T-helper 17 cell (primary cell): ENCODE measurements around the gene SPATS1. TPM values are rescaled to one million over a fixed set of nuclear protein-coding genes. Genes with fewer than 3 reads are reported as not detected.

ENCODE experiments used
- ATAC-seq: fragments of 150-1000 bp; cut with Tn5 transposase; 2 replicates; pipeline ENCODE4 v1.10.0; 2021; ENCODE audit warnings: mild to moderate bottlenecking, moderate library complexity
- DNase-seq, 3 donors: peaks; one replicate each; pipeline versions ENCODE4 v3.0.0 to v3.0.0-alpha.2; 2020 to 2021
- H3K9me3 ChIP-seq: one replicate; pipeline ENCODE4 v1.7.0; 2013; ENCODE audit warnings: low read length, mild to moderate bottlenecking; ENCODE audit not compliant: control insufficient read depth, poor library complexity, severe bottlenecking
- H3K27ac Mint-ChIP-seq: one replicate; pipeline ENCODE4 v1.8.0; 2022; ENCODE audit warnings: mild to moderate bottlenecking, moderate library complexity, mixed read lengths
- H3K27me3 Mint-ChIP-seq: one replicate; pipeline ENCODE4 v1.8.0; 2022; ENCODE audit warnings: mixed read lengths
- H3K36me3 Mint-ChIP-seq: one replicate; pipeline ENCODE4 v1.8.0; 2022; ENCODE audit warnings: low read depth, mixed read lengths
- H3K4me1 Mint-ChIP-seq: one replicate; pipeline ENCODE4 v1.8.0; 2022; ENCODE audit warnings: mild to moderate bottlenecking, mixed read lengths
- H3K4me3 Mint-ChIP-seq: one replicate; pipeline ENCODE4 v1.8.0; 2022; ENCODE audit warnings: mild to moderate bottlenecking, moderate library complexity, mixed read lengths
- total RNA-seq, 4 donors: library from RNA in 2 of 4; stranded (reverse) in 2 of 4; gene quantifications; one replicate each; pipeline ENCODE4 v1.2.3 and lab custom pipeline; 2022 to 2026

Gene SPATS1
- total RNA-seq, 2 donors from 2014 or later, result not detected

DNA sequence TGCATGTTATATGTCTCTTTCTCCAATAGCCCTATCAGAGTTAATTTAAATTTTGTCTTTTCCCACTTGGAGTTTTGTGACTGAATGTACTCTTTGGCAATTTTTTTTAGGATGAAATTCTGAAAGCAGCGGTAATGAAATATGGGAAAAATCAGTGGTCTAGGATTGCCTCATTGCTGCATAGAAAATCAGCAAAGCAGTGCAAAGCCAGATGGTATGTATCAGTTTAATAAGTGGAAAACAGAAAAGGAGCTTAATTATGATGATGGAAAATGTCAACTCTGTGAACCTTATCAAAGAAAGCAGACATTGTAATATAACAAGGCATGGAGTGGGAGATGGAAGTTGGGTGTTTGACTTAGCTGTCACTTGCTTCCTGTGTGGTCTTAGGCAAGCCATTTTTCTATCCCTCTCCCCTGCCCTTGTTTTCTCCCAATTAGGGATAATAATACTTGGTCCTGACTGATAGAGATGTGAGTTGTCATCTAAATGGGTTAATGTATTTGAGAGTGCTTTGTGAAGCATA is 47.8 kb downstream of the SPATS1 start:
- Mint-ChIP-seq H3K36me3 (peaks cover 3% of the 10 kb centered on the region), H3K4me1 (peaks cover 51% of the 10 kb centered on the region), H3K27ac (peak overlapping the region; percentile 98), H3K4me3 (peak overlapping the region; percentile 97), H3K27me3 (no peaks in the 10 kb centered on the region)
- ATAC-seq, result no peak
- no peak for DNase-seq
- H3K9me3 ChIP-seq, result no peaks in the 10 kb centered on the region

Other genes with a start within 250 kb of the SPATS1 start
- gene MRPL14, start 215.2 kb upstream of the SPATS1 start, total RNA-seq, result 10 to 100 TPM; 13.2 to 13.7 TPM
- gene TMEM63B, start 215.1 kb upstream of the SPATS1 start, total RNA-seq, result 10 to 100 TPM; 25.6 to 27.1 TPM
- gene CAPN11, start 183.8 kb upstream of the SPATS1 start, total RNA-seq, result 1 to 10 TPM in 1 of 2 donors, under 1 TPM in 1; 0.26 to 1.0 TPM
- gene MYMX, start 125.7 kb upstream of the SPATS1 start, total RNA-seq, result not detected
- gene SLC29A1, start 119.1 kb upstream of the SPATS1 start, total RNA-seq, result 1 to 10 TPM; 1.4 to 3.4 TPM
- gene HSP90AB1, start 95.5 kb upstream of the SPATS1 start, total RNA-seq, result 100 to 1,000 TPM; 454 to 478 TPM
- 10 to 100 TPM; 14.7 to 15.2 TPM for gene SLC35B2, start 85.1 kb upstream of the SPATS1 start, total RNA-seq
- gene NFKBIE, start 77.1 kb upstream of the SPATS1 start, total RNA-seq, result 10 to 100 TPM; 59.2 to 62.8 TPM
- gene TMEM151B, start 72.2 kb upstream of the SPATS1 start, total RNA-seq, result not detected
- 10 to 100 TPM; 13.1 to 14.8 TPM for gene AARS2, start 29.3 kb upstream of the SPATS1 start, total RNA-seq
- 10 to 100 TPM; 17.8 to 24.7 TPM for gene CDC5L, start 45.1 kb downstream of the SPATS1 start, total RNA-seq